Activated T-cell treated with anti-CD3 and anti-CD28 coated beads, Interleukin-2, amount 50 U/mL, for 72 hours (primary cell): ENCODE measurements around the gene NDUFAF3. TPM values are rescaled to one million over a fixed set of nuclear protein-coding genes. Genes with fewer than 3 reads are reported as not detected.
A peak's percentile ranks its signal among the peaks of the same experiment; 100 is the strongest.

Experiments
- ATAC-seq, 2 donors: fragments of 150-1000 bp; cut with Tn5 transposase; replicated peaks in 1 of 2; 2 replicates each; pipeline ENCODE4 v1.10.0; 2021; ENCODE audit warnings: moderate library complexity in 2 of 2, mild to moderate bottlenecking in 1 of 2
- DNase-seq, 2 donors: peaks; one replicate each; pipeline ENCODE4 v3.0.0; 2021 to 2022; ENCODE audit warnings: mixed read lengths in 1 of 2
- H3K27ac Mint-ChIP-seq: one replicate; pipeline ENCODE4 v1.8.0; 2022; ENCODE audit warnings: mild to moderate bottlenecking, moderate library complexity, mixed read lengths
- H3K27me3 Mint-ChIP-seq: one replicate; pipeline ENCODE4 v1.8.0; 2022; ENCODE audit warnings: low read depth, mixed read lengths
- H3K36me3 Mint-ChIP-seq, 2 donors: one replicate each; pipeline ENCODE4 v1.8.0; 2022; ENCODE audit warnings: mixed read lengths in 2 of 2, mild to moderate bottlenecking in 1 of 2; ENCODE audit not compliant: insufficient read depth in 2 of 2
- H3K4me1 Mint-ChIP-seq: one replicate; pipeline ENCODE4 v1.8.0; 2022; ENCODE audit warnings: low read depth, mixed read lengths
- H3K4me3 Mint-ChIP-seq, 2 donors: one replicate each; pipeline ENCODE4 v1.8.0; 2022; ENCODE audit warnings: mild to moderate bottlenecking in 2 of 2, mixed read lengths in 2 of 2, moderate library complexity in 2 of 2
- H3K9me3 Mint-ChIP-seq, 2 donors: one replicate each; pipeline ENCODE4 v1.8.0; 2022; ENCODE audit warnings: mixed read lengths in 2 of 2
- total RNA-seq, 2 donors: library from RNA; stranded (reverse); gene quantifications; one replicate each; pipeline ENCODE4 v1.2.3, GENCODE V29; 2022

NDUFAF3 gene
- total RNA-seq, 2 donors from 2014 or later, result 31.9 to 35.1 TPM

- no peak for ATAC-seq
- peaks cover 82% of the 10 kb centered on the region for H3K4me1 Mint-ChIP-seq
- H3K9me3 Mint-ChIP-seq, result no peaks in the 10 kb centered on the region
- H3K27ac Mint-ChIP-seq, result peak overlapping the region; percentile 40
- DNase-seq, result no peak
- no peaks in the 10 kb centered on the region for H3K27me3 Mint-ChIP-seq
- H3K36me3 Mint-ChIP-seq, result peaks cover 10 to 39% of the 10 kb centered on the region in 2 donors
- no peak overlapping the region for H3K4me3 Mint-ChIP-seq
These were observed 4.6 kb downstream of the NDUFAF3 start for GRCh38 chr3:49026536-49026935.

- no peaks in the 10 kb centered on the region for H3K27me3 Mint-ChIP-seq
- no peak for ATAC-seq
- peak overlapping the region; percentile 95 for H3K27ac Mint-ChIP-seq
- peaks cover 78% of the 10 kb centered on the region for H3K4me1 Mint-ChIP-seq
- H3K4me3 Mint-ChIP-seq, result peak overlapping the region; percentile 95 to 96
- H3K9me3 Mint-ChIP-seq, result no peaks in the 10 kb centered on the region
- no peak for DNase-seq
- H3K36me3 Mint-ChIP-seq, result peaks cover 9 to 44% of the 10 kb centered on the region in 2 donors
These were observed 5.7 kb downstream of the NDUFAF3 start for GRCh38 chr3:49027634-49028033.

- peak overlapping the region; percentile 95 to 96 for H3K4me3 Mint-ChIP-seq
- DNase-seq (no peak), ATAC-seq (no peak)
- no peaks in the 10 kb centered on the region for H3K27me3 Mint-ChIP-seq
- no peaks in the 10 kb centered on the region for H3K9me3 Mint-ChIP-seq
- H3K36me3 Mint-ChIP-seq, result peaks cover 7 to 43% of the 10 kb centered on the region in 2 donors
- H3K27ac Mint-ChIP-seq, result peak overlapping the region; percentile 95
- H3K4me1 Mint-ChIP-seq, result peaks cover 72% of the 10 kb centered on the region
These were observed 6.4 kb downstream of the NDUFAF3 start for GRCh38 chr3:49028298-49028672.

- peaks cover 66% of the 10 kb centered on the region for H3K4me1 Mint-ChIP-seq
- H3K27me3 Mint-ChIP-seq, result no peaks in the 10 kb centered on the region
- no peaks in the 10 kb centered on the region for H3K9me3 Mint-ChIP-seq
- H3K27ac Mint-ChIP-seq, result peak within 1 kb of the TSS; percentile 95
- peak within 1 kb of the TSS; percentile 95 to 96 for H3K4me3 Mint-ChIP-seq
- ATAC-seq (peak; percentile 93 to 95), DNase-seq (peak; percentile 94 to 97)
- H3K36me3 Mint-ChIP-seq, result peaks cover 7 to 39% of the 10 kb centered on the region in 2 donors
These were observed 7.0 kb downstream of the NDUFAF3 start, which contains the start of gene IMPDH2 for GRCh38 chr3:49028673-49029562. TSS of gene IMPDH2 (minus strand) at chr3:49029398. CDS start at chr3:49029350, 48 bp downstream.

- peaks cover 60% of the 10 kb centered on the region for H3K4me1 Mint-ChIP-seq
- H3K36me3 Mint-ChIP-seq, result peaks cover 7 to 37% of the 10 kb centered on the region in 2 donors
- peak overlapping the region; percentile 95 to 96 for H3K4me3 Mint-ChIP-seq
- no peaks in the 10 kb centered on the region for H3K27me3 Mint-ChIP-seq
- ATAC-seq (no peak), DNase-seq (no peak)
- H3K27ac Mint-ChIP-seq, result peak overlapping the region; percentile 95
- H3K9me3 Mint-ChIP-seq, result no peaks in the 10 kb centered on the region
These were observed 7.6 kb downstream of the NDUFAF3 start for GRCh38 chr3:49029563-49029884.

GRCh38 chr3:49030321-49030720 is 8.4 kb downstream of the NDUFAF3 start:
- Mint-ChIP-seq H3K27me3 (no peaks in the 10 kb centered on the region), H3K27ac (no peak overlapping the region), H3K9me3 (no peaks in the 10 kb centered on the region), H3K4me3 (no peak overlapping the region), H3K4me1 (peaks cover 57% of the 10 kb centered on the region), H3K36me3 (peaks cover 7 to 35% of the 10 kb centered on the region in 2 donors)
- ATAC-seq (no peak), DNase-seq (no peak)

GRCh38 chr3:49032646-49033304 is 10.9 kb downstream of the NDUFAF3 start:
- Mint-ChIP-seq H3K4me3 (no peak overlapping the region), H3K36me3 (peaks cover 6 to 21% of the 10 kb centered on the region in 2 donors), H3K9me3 (no peaks in the 10 kb centered on the region), H3K4me1 (peaks cover 32% of the 10 kb centered on the region), H3K27me3 (no peaks in the 10 kb centered on the region), H3K27ac (no peak overlapping the region)
- DNase-seq (no peak), ATAC-seq (no peak)

- no peaks in the 10 kb centered on the region for H3K27me3 Mint-ChIP-seq
- no peak for ATAC-seq
- no peaks in the 10 kb centered on the region for H3K9me3 Mint-ChIP-seq
- H3K27ac Mint-ChIP-seq, result no peak overlapping the region
- H3K36me3 Mint-ChIP-seq, result peaks cover 3 to 17% of the 10 kb centered on the region in 2 donors
- no peak overlapping the region for H3K4me3 Mint-ChIP-seq
- H3K4me1 Mint-ChIP-seq, result peaks cover 13% of the 10 kb centered on the region
- DNase-seq, result no peak
These were observed 12.7 kb downstream of the NDUFAF3 start for GRCh38 chr3:49034650-49035049.

- no peak for ATAC-seq
- no peak for DNase-seq
- H3K27me3 Mint-ChIP-seq, result no peaks in the 10 kb centered on the region
- no peak overlapping the region for H3K4me3 Mint-ChIP-seq
- H3K36me3 Mint-ChIP-seq, result peaks cover 3 to 17% of the 10 kb centered on the region in 2 donors
- peaks cover 7% of the 10 kb centered on the region for H3K4me1 Mint-ChIP-seq
- H3K27ac Mint-ChIP-seq, result peak overlapping the region; percentile 80
- H3K9me3 Mint-ChIP-seq, result no peaks in the 10 kb centered on the region
These were observed 13.4 kb downstream of the NDUFAF3 start for GRCh38 chr3:49035281-49035680.

- no peaks in the 10 kb centered on the region for H3K4me1 Mint-ChIP-seq
- H3K27ac Mint-ChIP-seq, result peak overlapping the region; percentile 62
- H3K9me3 Mint-ChIP-seq, result no peaks in the 10 kb centered on the region
- peaks cover 9 to 27% of the 10 kb centered on the region in 2 donors for H3K36me3 Mint-ChIP-seq
- H3K4me3 Mint-ChIP-seq, result no peak overlapping the region
- ATAC-seq, result no peak
- no peaks in the 10 kb centered on the region for H3K27me3 Mint-ChIP-seq
- no peak for DNase-seq
These were observed 31.6 kb downstream of the NDUFAF3 start for GRCh38 chr3:49053543-49053942.

- peaks cover 9 to 29% of the 10 kb centered on the region in 2 donors for H3K36me3 Mint-ChIP-seq
- no peak for ATAC-seq
These were observed 32.5 kb downstream of the NDUFAF3 start for GRCh38 chr3:49054344-49054862.

GRCh38 chr3:49057268-49057667 is 35.3 kb downstream of the NDUFAF3 start:
- Mint-ChIP-seq H3K9me3 (no peaks in the 10 kb centered on the region), H3K4me1 (no peaks in the 10 kb centered on the region), H3K36me3 (peaks cover 7 to 20% of the 10 kb centered on the region in 2 donors), H3K4me3 (no peak overlapping the region), H3K27me3 (no peaks in the 10 kb centered on the region), H3K27ac (no peak overlapping the region)
- no peak for DNase-seq
- no peak for ATAC-seq

More at GRCh38 chr3:49054344-49054862, 32.5 kb downstream of the NDUFAF3 start:
- Mint-ChIP-seq H3K4me1 (no peaks in the 10 kb centered on the region), H3K4me3 (no peak overlapping the region), H3K27ac (no peak overlapping the region), H3K27me3 (no peaks in the 10 kb centered on the region), H3K9me3 (no peaks in the 10 kb centered on the region)
- DNase-seq, result no peak

- DNase-seq (no peak), ATAC-seq (no peak)
- no peaks in the 10 kb centered on the region for H3K4me1 Mint-ChIP-seq
- H3K27me3 Mint-ChIP-seq, result no peaks in the 10 kb centered on the region
- H3K4me3 Mint-ChIP-seq, result no peak overlapping the region
- peaks cover 4 to 19% of the 10 kb centered on the region in 2 donors for H3K36me3 Mint-ChIP-seq
- no peaks in the 10 kb centered on the region for H3K9me3 Mint-ChIP-seq
- H3K27ac Mint-ChIP-seq, result no peak overlapping the region
These were observed 36.1 kb downstream of the NDUFAF3 start for GRCh38 chr3:49058011-49058410.
